Tibial nerve (tissue), 4 donors: ENCODE data around the gene CDS1. TPM values are rescaled to one million over a fixed set of nuclear protein-coding genes. Genes with fewer than 3 reads are reported as not detected.

Source experiments
- DNase-seq, 2 donors: peaks; one replicate each; pipeline ENCODE4 v3.0.0-alpha.2; 2019; ENCODE audit warnings: low spot score in 2 of 2
- H3K27ac ChIP-seq, 4 donors: fragments of 200-600 bp; sonication (generic) in 3 of 4; one replicate each; pipeline ENCODE4 v1.5.1; 2017 to 2019; ENCODE audit warnings: mild to moderate bottlenecking in 1 of 4
- H3K27me3 ChIP-seq, 2 donors: fragments of 200-600 bp; sonication (generic) in 1 of 2; one replicate each; pipeline versions ENCODE4 v1.5.1 to v1.6.0; 2017 to 2019
- H3K36me3 ChIP-seq, 3 donors: fragments of 200-600 bp; sonication (generic); one replicate each; pipeline ENCODE4 v1.5.1; 2018 to 2019
- H3K4me1 ChIP-seq, 4 donors: fragments of 200-600 bp; sonication (generic) in 3 of 4; one replicate each; pipeline ENCODE4 v1.5.1; 2017 to 2019
- H3K4me3 ChIP-seq, 4 donors: fragments of 200-600 bp; sonication (generic) in 3 of 4; one replicate each; pipeline ENCODE4 v1.5.1; 2017 to 2019; ENCODE audit warnings: mild to moderate bottlenecking in 1 of 4, moderate library complexity in 1 of 4
- H3K9me3 ChIP-seq, 4 donors: fragments of 200-600 bp; sonication (generic) in 3 of 4; one replicate each; pipeline ENCODE4 v1.5.1; 2017 to 2019
- CTCF ChIP-seq, 5 experiments: fragments of 200-600 bp in 3 of 5; fragments of 450-650 bp in 2 of 5; sonication (generic) in 3 of 5; IDR thresholded peaks; one replicate each; pipeline ENCODE4 v1.5.1; 2016 to 2019; ENCODE audit warnings: antibody characterized with exemption in 5 of 5, mild to moderate bottlenecking in 3 of 5, moderate library complexity in 2 of 5
- EP300 ChIP-seq, 2 donors: sonication (generic); formaldehyde crosslinking; IDR thresholded peaks; one replicate each; pipeline ENCODE4 v1.6.1; 2017; ENCODE audit warnings: antibody characterized with exemption in 2 of 2, mild to moderate bottlenecking in 1 of 2
- POLR2A ChIP-seq, 2 donors: fragments of 450-650 bp; IDR thresholded peaks; one replicate each; pipeline ENCODE4 v1.6.1; 2017; ENCODE audit warnings: antibody characterized with exemption in 2 of 2, mild to moderate bottlenecking in 2 of 2, moderate library complexity in 2 of 2
- WGBS, 2 donors: methylation state at CpG; one replicate each; pipeline ENCODE4 v1.1.5; 2018; 5-methylcytosine and 5-hydroxymethylcytosine counted together
- small RNA-seq: library from RNA; depleted of rRNA; stranded (forward); fragments of <200 nt; gene quantifications from one replicate; pipeline ENCODE3, GENCODE V24; 2016
- total RNA-seq, 4 donors: library from RNA; depleted of rRNA; stranded (reverse); fragments of >200 nt; gene quantifications; one replicate each; pipeline ENCODE4 v1.1.0, GENCODE V29; 2016

Gene CDS1
- total RNA-seq, 4 donors from 2014 or later: under 0.01 to 0.59 (median 0.25) TPM

GRCh38 chr4:84697159-84697558 is 114.2 kb downstream of the CDS1 start:
- no peak overlapping the region for H3K4me3 ChIP-seq

GRCh38 chr4:84697615-84698201 is 114.8 kb downstream of the CDS1 start:
- H3K27ac ChIP-seq: no peak overlapping the region
- DNase-seq: no peak
- no peak overlapping the region for H3K4me3 ChIP-seq
- H3K36me3 ChIP-seq: peaks cover 0 to 86% (median 0%) of the 10 kb centered on the region in 3 donors
- no peaks in the 10 kb centered on the region for H3K27me3 ChIP-seq
- no peaks in the 10 kb centered on the region for H3K4me1 ChIP-seq
- 62 to 65% methylated on average over 4 of the region's 4 CpGs for WGBS, 2 donors
- TF ChIP-seq EP300 (IDR thresholded peaks at IDR 0.05): no peak
- TF ChIP-seq CTCF (IDR thresholded peaks at IDR 0.05): no peak
- TF ChIP-seq POLR2A (IDR thresholded peaks at IDR 0.05): no peak
- no peaks in the 10 kb centered on the region for H3K9me3 ChIP-seq

More at GRCh38 chr4:84697159-84697558, 114.2 kb downstream of the CDS1 start:
- H3K27me3 ChIP-seq: no peaks in the 10 kb centered on the region
- no peaks in the 10 kb centered on the region for H3K4me1 ChIP-seq
- no peaks in the 10 kb centered on the region for H3K9me3 ChIP-seq
- H3K36me3 ChIP-seq: peaks cover 0 to 86% (median 0%) of the 10 kb centered on the region in 3 donors
- DNase-seq: no peak
- H3K27ac ChIP-seq: no peak overlapping the region
- TF ChIP-seq POLR2A (IDR thresholded peaks at IDR 0.05): no peak
- TF ChIP-seq CTCF (IDR thresholded peaks at IDR 0.05): no peak
- TF ChIP-seq EP300 (IDR thresholded peaks at IDR 0.05): no peak
- 93 to 94% methylated on average over 2 of the region's 2 CpGs for WGBS, 2 donors

GRCh38 chr4:84699001-84699671 is 116.2 kb downstream of the CDS1 start:
- Histone ChIP-seq H3K4me3 (no peak overlapping the region), H3K4me1 (no peaks in the 10 kb centered on the region), H3K36me3 (peaks cover 0 to 86% (median 0%) of the 10 kb centered on the region in 3 donors), H3K27me3 (no peaks in the 10 kb centered on the region), H3K9me3 (no peaks in the 10 kb centered on the region), H3K27ac (no peak overlapping the region)
- TF ChIP-seq CTCF (IDR thresholded peaks at IDR 0.05): no peak
- no peak for TF ChIP-seq POLR2A (IDR thresholded peaks at IDR 0.05)
- TF ChIP-seq EP300 (IDR thresholded peaks at IDR 0.05): no peak
- 91 to 94% methylated on average over 6 of the region's 6 CpGs for WGBS, 2 donors
- no peak for DNase-seq

Small RNAs within 50 kb of the gene (small RNA-seq; reads per million reads assigned to genes)
- gene RN7SL552P: not detected
- gene RPL3P13: not detected

Other genes with a start within 250 kb of the CDS1 start
- under 1 TPM in 1 of 4 donors, not detected in 3; 0.21 TPM for gene NKX6-1, start 83.8 kb upstream of the CDS1 start, total RNA-seq